Measurements from ENCODE around the gene CEP170B.
A peak's percentile ranks its signal among the peaks of the same experiment; 100 is the strongest.

DNA sequence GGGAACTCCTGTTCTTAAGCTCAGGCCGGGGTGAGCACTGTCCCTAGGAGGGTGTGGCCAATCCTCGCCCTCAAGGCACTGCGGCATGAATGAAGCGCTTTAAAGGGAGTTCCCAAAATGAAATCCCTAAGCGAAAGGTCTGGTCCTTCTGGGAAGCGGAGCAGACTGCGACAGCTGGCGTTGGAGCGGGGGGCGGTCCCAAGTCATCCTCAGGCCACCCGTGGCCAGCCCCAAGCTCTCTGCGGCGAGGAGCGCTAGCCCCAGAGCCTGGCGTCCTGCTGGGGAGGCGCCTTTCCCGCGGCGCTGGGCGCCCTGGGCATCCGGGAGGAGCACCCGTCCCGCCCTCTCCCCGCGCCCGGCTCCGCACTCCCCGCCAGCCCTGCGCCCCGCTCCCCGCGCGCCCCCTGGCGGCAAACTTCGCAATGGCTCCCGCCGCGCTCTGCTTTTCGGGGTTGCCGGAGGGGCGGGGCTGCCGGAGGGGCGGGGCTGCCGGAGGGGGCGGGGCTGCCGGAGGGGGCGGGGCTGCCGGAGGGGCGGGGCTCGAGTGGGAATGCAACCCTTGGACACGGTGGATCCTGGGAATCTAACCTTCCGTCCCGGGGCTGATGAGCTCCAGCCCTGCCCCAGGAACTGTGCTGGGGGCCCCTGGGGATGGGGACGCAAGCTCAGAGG lies 38.7 kb upstream of the CEP170B start:
- TF ChIP-seq, protein P1, sequence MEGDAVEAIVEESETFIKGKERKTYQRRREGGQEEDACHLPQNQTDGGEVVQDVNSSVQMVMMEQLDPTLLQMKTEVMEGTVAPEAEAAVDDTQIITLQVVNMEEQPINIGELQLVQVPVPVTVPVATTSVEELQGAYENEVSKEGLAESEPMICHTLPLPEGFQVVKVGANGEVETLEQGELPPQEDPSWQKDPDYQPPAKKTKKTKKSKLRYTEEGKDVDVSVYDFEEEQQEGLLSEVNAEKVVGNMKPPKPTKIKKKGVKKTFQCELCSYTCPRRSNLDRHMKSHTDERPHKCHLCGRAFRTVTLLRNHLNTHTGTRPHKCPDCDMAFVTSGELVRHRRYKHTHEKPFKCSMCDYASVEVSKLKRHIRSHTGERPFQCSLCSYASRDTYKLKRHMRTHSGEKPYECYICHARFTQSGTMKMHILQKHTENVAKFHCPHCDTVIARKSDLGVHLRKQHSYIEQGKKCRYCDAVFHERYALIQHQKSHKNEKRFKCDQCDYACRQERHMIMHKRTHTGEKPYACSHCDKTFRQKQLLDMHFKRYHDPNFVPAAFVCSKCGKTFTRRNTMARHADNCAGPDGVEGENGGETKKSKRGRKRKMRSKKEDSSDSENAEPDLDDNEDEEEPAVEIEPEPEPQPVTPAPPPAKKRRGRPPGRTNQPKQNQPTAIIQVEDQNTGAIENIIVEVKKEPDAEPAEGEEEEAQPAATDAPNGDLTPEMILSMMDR (IDR thresholded peaks at IDR 0.05): peak; percentile 73 to 92 (median 86)
- TF ChIP-seq POLR2A (IDR thresholded peaks at IDR 0.05): no peak

All from prostate gland (tissue), 2 donors.